Left hindlimb (tissue), 1 donor: ENCODE data around the gene IL17REL.
"Not testable (repeated sequence)": the region's sequence is repeated elsewhere in the genome, so short reads cannot be mapped to it uniquely, and the experiment has no call there.

Experiments
- DNase-seq: peaks from one replicate; pipeline ENCODE4 v3.0.0-alpha.2; 2018

Gene IL17REL

DNA sequence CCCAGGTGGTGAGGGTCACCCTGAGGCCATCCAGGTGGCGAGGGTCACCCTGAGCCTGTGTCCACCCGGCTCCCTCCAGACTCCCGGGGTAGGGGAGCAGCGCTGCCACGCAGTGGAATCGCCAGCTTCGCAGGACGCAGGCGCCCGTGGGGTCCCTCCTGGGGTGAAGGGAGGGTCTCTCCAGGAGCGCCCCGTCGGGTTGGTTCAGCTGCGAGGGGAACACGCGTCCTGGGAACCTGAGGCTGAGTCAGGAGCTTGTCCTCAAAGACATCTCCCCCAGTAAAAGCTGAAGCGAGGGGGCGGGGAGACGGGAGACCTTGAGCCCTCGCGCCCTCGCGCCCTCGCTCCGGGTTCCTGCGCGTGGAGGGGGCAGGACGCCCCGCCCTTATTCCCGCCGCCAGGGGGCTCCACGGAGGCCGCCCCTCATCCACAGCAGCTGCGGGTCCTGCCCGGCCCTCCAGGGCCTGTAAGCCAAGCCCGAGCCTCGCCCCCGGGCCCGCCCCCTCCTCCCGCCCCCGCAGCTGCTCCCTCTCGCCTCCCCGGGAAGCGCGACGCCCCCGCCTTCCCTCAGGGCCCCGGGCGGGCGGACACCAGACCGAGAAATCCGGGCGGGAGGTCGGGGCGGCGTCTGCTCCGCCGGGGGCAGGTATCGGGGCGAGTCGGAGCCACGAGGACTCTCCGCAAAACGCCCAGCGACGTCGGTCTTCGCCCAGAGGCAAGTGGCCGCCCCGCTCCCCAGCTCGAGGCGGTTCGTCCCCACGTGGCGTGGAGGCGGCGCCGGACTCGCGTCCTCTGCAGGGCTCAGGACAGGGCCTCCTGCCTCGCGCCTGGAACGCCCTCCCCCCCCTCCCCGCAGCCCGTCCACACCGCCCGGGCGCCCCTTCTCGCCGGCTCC, 29.2 kb downstream of the IL17REL start:
- no peak for DNase-seq

DNA sequence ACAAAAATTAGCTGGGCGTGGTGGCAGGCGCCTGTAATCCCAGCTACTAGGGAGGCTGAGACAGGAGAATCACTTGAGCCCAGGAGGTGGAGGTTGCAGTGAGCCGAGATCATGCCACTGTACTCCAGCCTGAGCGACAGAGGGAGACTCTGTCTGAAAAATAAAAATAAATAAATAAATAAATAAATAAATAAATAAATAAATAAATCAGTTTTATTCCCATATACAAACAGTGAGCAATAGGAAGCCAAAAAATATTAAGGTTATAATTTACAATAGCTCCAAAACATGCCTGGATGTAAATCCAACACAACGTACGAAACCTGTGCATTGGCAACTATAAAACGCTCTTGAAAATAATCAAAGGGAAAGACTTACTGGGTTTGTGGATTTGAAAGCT, 30.8 kb downstream of the IL17REL start:
- not testable (repeated sequence) for DNase-seq

GRCh38 chr22:49979587-49980264, 32.8 kb downstream of the IL17REL start:
- DNase-seq, result no peak

DNA sequence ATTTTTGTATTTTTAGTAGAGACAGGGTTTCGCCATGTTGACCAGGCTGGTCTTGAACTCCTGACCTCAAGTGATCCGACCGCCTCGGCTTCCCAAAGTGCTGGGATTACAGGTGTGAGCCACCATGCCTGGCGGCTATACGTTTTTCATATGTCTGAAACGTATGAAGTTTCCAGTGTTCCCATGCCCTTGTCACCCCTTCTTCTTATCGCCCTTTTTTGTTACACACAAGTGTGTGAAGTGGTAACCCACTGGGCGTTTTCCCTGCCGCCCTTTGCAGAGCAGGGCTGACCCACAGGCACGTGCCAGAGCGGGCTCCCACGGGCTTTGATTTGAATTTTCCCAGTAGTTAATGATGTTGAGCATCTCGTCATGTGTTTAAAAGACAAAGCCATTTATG, 35.0 kb downstream of the IL17REL start:
- DNase-seq, result no peak

GRCh38 chr22:49976439-49977175, 36.0 kb downstream of the IL17REL start:
- DNase-seq, result peak; percentile 27

GRCh38 chr22:49975543-49976389, 36.8 kb downstream of the IL17REL start:
- DNase-seq, result peak; percentile 62

DNA sequence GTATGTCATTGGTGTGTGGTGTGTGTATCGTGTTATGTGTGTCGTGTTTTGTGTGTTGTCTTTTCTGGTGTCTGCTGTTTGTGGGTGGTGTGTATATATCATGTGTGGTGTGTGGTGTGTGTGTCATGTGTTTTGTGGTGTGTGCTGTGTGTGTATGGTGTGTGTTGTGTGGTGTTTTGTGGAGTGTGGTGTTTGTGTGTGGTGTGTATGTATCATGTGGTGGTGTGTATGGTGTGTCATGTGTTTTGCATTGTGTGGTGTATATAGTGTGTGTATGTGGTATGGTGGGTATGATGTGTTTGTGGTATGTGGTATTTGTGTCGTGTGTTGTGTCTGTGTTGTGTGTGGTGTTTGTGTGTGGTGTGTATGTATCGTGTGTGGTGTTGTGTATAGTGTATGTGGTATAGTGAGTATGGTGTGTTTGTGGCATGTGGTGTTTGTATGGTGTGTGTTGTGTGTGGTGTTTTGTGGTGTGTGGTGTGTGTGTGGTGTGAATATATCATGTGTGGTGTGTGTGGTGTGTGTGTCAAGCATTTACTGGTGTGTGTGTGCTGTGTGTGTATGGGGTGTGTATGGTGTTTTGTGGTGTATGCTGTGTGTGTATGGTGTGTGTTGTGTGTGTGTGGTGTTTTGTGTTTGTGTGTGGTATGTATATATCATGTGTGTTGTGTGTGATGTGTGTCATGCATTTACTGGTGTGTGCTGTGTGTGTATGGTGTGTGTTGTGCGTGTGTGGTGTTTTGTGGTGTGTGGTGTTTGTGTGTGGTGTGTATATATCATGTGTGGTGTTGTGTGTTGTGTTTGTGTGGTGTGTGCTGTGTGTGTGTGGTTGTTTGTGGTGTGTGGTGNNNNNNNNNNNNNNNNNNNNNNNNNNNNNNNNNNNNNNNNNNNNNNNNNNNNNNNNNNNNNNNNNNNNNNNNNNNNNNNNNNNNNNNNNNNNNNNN, 39.3 kb downstream of the IL17REL start:
- no peak for DNase-seq

GRCh38 chr22:49972163-49973017, 40.2 kb downstream of the IL17REL start:
- DNase-seq, result peak; percentile 42

DNA sequence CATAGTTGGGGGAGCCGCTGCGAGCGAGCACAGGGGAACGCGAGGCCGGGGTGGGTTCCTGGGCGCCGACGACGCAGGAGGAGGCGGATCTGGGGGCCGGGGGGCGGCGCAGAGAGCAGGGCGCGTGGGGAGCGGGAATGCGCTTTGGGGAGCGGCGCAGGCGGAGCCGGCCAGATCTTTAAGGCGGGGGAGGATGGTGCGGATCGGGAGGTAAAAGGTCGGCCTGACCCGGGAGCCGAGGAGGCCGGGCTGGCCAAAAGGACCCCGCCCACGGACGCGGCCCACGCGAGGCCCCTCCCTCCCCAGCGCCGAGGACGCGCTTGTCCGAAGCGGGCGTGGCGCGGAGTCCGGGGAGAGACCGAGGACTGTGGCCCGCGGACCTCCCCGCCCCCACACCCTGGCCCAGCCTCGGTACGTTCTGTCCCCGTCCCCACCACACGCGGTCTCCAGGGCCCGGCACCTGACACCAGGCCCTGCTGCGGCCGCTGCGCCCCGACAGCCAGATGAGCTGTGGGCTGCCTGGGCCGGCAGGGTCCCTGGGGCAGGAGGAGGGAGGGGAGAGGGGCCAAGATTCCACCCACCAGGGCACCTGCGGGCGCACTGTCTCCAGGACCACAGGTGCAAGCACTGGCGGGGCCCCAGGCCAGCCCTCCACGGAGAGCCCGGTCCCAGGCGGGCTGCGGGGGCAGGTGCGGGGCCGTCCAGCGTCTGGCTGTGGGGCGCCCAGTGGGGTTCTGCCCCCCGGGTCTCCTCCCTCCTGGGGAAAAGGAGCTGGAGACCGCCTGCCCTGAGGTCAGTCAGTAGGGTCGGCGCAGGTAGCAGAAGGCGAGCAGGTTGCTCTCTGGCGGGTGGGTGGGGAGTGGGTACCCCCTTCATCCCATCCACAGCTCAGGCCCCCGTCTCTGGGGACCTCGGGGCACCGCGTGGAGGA, 41.1 kb downstream of the IL17REL start:
- peak; percentile 44 for DNase-seq

- peak; percentile 83 for DNase-seq
Observed at GRCh38 chr22:49970528-49971231, 41.9 kb downstream of the IL17REL start.

DNA sequence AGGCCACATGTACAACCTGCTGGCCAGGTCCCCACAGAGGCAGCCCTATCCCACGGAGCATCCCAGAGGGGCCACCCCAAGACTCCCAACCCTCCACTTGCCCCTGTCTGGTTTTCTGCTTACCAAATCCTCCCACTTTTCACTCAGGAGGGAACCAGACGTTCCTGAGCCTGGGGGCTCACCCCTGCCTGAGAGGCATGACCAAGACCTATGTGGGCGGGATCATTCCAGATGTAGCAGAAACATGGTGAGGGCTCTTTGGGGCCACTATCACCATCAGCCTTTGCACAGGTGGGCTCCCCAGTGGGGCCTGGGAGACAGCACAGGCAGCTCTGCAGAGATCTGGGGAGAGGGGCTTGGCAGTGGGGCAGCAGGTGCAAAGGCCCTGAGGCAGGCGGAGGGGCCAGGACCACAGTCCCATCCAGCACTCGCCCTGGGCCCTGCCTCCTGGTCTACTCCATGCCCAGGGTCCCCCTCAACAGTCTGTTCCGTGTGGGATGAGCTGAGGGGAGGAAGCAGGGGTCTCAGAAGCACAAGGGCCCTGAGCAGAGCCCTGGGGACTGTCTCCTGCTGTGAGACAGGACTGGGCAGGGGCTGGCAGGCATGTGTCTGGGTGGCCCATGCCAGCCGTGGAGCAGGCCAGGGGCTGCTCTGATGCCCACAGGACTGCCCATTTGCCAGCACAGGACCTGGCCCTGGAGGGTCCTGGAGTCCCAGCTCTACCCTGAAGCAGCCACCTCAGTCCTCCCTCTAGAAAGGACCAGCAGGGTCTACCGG, 42.6 kb downstream of the IL17REL start:
- peak; percentile 26 for DNase-seq

GRCh38 chr22:49968831-49969661, 43.5 kb downstream of the IL17REL start:
- peak; percentile 22 for DNase-seq

- peak; percentile 37 for DNase-seq
Observed at GRCh38 chr22:49968313-49968830, 44.2 kb downstream of the IL17REL start.

DNA sequence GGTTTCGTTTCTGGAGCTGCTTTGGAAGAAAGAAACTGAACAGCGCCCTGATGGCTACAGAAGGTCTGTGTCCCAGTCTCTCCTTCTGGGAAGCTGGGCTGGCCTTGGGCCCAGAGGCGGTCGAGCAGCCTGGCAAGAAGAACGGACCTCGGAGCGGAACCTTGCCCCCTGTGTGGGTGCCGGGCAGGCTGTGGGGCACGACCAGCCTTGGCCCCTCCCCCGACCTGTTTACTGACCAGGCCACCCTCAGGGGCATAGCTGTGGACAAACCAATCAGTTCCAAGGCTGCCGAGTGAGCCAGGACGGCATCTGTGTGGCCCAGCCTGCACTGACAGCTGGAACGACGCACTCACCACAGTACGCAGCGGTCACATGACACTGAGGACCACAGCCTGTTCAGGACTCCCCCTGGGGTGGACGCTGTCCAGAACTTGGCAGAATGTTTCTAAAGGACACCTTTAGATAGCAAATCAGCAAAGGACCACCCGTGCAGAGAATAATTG, 44.8 kb downstream of the IL17REL start:
- DNase-seq, result peak; percentile 33

DNA sequence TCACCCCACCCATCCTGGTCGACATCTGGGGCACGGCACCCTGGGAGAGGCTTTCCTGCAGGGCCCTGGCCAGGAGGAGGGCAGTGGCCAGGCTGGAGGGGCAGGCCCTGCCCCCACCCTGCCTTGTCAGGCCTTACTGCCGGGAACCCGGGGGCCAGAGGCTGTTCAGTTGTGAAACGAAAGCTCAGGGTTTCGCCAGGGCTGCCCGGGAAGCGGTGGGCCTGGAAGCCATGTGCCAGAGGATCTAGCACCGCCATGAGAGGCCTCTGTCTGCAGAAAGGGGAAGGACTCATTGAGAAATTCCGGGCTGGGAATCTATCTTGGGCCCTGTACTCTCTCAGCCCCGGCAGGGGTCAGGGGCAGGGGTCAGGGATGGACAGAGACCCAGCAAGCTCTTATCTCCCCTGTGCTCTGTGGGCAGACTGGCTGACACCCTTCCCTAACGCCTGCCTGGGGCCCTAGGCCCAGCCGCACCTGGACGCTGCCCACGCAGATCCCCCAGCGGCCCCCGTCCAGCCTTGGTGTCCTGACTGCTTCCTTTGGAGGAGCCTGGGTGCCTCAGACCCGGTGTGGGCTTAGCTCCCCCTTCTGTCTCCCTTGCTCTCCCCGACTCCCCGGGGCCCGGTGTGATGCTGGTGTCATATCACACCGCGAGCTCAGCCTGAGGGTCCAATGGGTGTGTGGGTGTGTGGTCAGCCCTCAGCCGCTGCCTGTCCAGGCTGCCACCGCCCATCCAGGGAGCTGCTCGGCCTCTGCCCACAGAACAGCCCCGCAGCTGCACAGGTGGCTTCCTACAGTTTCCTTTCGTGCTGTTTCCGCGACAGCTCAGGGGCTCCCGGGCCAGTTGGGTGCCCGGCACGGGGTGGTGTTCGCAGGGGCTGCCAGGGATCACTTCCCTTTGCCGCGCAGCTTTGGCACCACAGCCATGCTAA, 45.5 kb downstream of the IL17REL start:
- DNase-seq, result peak; percentile 53
